ENCODE results near the gene ARHGEF6. TPM values are rescaled to one million over a fixed set of nuclear protein-coding genes. Genes with fewer than 3 reads are reported as not detected.

The ARHGEF6 gene
- polyA plus RNA-seq, 1 donor from 2014 or later, result 1.8 TPM

- no peaks in the 10 kb centered on the region for H4K20me1 ChIP-seq (ENCODE audit: insufficient read depth)
- no peaks in the 10 kb centered on the region for H3K9me2 ChIP-seq (ENCODE audit: insufficient read depth, low read length)
- H3F3A ChIP-seq (ENCODE audit: insufficient read depth, low read length, poor library complexity, severe bottlenecking), result no peaks in the 10 kb centered on the region
- H3K27me3 ChIP-seq (ENCODE audit: insufficient read depth, low read depth, low read length), result no peaks in the 10 kb centered on the region
- H3K4me3 ChIP-seq (ENCODE audit: low read length), result no peak overlapping the region
- TF ChIP-seq SMC3 (conservative IDR thresholded peaks at IDR 0.05; ENCODE audit: poor library complexity) (no peak), EP300 (conservative IDR thresholded peaks at IDR 0.05; ENCODE audit: poor library complexity, severe bottlenecking) (no peak), RAD21 (conservative IDR thresholded peaks at IDR 0.05) (no peak), EZH2 (IDR thresholded peaks at IDR 0.05; ENCODE audit: borderline replicate concordance, insufficient read depth, low read length, poor library complexity, severe bottlenecking) (no peak), MXI1 (conservative IDR thresholded peaks at IDR 0.05; ENCODE audit: poor library complexity, severe bottlenecking) (no peak), POLR2AphosphoS5 (IDR thresholded peaks at IDR 0.05) (no peak), TAF1 (IDR thresholded peaks at IDR 0.05; ENCODE audit: low read depth) (no peak)
- TF ChIP-seq, protein P1, sequence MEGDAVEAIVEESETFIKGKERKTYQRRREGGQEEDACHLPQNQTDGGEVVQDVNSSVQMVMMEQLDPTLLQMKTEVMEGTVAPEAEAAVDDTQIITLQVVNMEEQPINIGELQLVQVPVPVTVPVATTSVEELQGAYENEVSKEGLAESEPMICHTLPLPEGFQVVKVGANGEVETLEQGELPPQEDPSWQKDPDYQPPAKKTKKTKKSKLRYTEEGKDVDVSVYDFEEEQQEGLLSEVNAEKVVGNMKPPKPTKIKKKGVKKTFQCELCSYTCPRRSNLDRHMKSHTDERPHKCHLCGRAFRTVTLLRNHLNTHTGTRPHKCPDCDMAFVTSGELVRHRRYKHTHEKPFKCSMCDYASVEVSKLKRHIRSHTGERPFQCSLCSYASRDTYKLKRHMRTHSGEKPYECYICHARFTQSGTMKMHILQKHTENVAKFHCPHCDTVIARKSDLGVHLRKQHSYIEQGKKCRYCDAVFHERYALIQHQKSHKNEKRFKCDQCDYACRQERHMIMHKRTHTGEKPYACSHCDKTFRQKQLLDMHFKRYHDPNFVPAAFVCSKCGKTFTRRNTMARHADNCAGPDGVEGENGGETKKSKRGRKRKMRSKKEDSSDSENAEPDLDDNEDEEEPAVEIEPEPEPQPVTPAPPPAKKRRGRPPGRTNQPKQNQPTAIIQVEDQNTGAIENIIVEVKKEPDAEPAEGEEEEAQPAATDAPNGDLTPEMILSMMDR (IDR thresholded peaks at IDR 0.05; ENCODE audit: poor library complexity, severe bottlenecking), result no peak
- TF ChIP-seq, protein P2, sequence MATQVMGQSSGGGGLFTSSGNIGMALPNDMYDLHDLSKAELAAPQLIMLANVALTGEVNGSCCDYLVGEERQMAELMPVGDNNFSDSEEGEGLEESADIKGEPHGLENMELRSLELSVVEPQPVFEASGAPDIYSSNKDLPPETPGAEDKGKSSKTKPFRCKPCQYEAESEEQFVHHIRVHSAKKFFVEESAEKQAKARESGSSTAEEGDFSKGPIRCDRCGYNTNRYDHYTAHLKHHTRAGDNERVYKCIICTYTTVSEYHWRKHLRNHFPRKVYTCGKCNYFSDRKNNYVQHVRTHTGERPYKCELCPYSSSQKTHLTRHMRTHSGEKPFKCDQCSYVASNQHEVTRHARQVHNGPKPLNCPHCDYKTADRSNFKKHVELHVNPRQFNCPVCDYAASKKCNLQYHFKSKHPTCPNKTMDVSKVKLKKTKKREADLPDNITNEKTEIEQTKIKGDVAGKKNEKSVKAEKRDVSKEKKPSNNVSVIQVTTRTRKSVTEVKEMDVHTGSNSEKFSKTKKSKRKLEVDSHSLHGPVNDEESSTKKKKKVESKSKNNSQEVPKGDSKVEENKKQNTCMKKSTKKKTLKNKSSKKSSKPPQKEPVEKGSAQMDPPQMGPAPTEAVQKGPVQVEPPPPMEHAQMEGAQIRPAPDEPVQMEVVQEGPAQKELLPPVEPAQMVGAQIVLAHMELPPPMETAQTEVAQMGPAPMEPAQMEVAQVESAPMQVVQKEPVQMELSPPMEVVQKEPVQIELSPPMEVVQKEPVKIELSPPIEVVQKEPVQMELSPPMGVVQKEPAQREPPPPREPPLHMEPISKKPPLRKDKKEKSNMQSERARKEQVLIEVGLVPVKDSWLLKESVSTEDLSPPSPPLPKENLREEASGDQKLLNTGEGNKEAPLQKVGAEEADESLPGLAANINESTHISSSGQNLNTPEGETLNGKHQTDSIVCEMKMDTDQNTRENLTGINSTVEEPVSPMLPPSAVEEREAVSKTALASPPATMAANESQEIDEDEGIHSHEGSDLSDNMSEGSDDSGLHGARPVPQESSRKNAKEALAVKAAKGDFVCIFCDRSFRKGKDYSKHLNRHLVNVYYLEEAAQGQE (IDR thresholded peaks at IDR 0.05; ENCODE audit: borderline replicate concordance), result no peak
- no peak overlapping the region for H3K4me2 ChIP-seq (ENCODE audit: low read length)
- no peak overlapping the region for H3K9ac ChIP-seq (ENCODE audit: low read length)
- H3K27ac ChIP-seq (ENCODE audit: low read length), result no peak overlapping the region
- H2AFZ ChIP-seq (ENCODE audit: low read depth, low read length), result no peak overlapping the region
- no peaks in the 10 kb centered on the region for H3K79me2 ChIP-seq (replicated peaks; ENCODE audit: insufficient read depth, low read length)
- H3K36me3 ChIP-seq (ENCODE audit: insufficient read depth, low read length), result no peaks in the 10 kb centered on the region
- no peaks in the 10 kb centered on the region for H3K9me3 ChIP-seq (ENCODE audit: low read length)
Observed at GRCh38 chrX:136622568-136622967, 158.2 kb downstream of the ARHGEF6 start.

DNA sequence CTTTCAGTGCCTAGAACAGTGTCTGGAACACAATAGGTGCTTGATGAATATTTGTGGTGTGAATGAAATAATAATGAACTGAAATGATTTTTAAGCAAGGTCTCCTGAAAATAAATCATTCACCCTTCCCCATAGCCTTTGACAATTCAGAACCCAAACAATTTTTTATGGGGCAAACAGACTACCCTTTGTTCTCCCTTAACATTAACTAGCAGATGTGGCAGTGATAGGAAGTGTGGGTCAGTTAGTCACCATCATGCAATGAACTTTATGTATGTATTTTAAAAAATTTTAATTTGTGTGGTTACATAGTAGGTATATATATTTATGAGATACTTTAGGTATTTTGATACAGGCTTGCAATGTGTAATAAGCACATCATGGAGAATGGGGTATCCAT, 160.0 kb downstream of the ARHGEF6 start:
- no peaks in the 10 kb centered on the region for H4K20me1 ChIP-seq (ENCODE audit: insufficient read depth)

More for the DNA sequence above, 160.0 kb downstream of the ARHGEF6 start:
- no peaks in the 10 kb centered on the region for H3F3A ChIP-seq (ENCODE audit: insufficient read depth, low read length, poor library complexity, severe bottlenecking)
- H3K79me2 ChIP-seq (replicated peaks; ENCODE audit: insufficient read depth, low read length), result no peaks in the 10 kb centered on the region
- H2AFZ ChIP-seq (ENCODE audit: low read depth, low read length), result no peak overlapping the region
- no peak overlapping the region for H3K4me2 ChIP-seq (ENCODE audit: low read length)
- H3K9me3 ChIP-seq (ENCODE audit: low read length), result no peaks in the 10 kb centered on the region
- no peak overlapping the region for H3K9ac ChIP-seq (ENCODE audit: low read length)
- H3K4me3 ChIP-seq (ENCODE audit: low read length), result no peak overlapping the region
- H3K36me3 ChIP-seq (ENCODE audit: insufficient read depth, low read length), result no peaks in the 10 kb centered on the region
- H3K9me2 ChIP-seq (ENCODE audit: insufficient read depth, low read length), result no peaks in the 10 kb centered on the region
- TF ChIP-seq SMC3 (conservative IDR thresholded peaks at IDR 0.05; ENCODE audit: poor library complexity) (no peak), POLR2AphosphoS5 (IDR thresholded peaks at IDR 0.05) (no peak), TAF1 (IDR thresholded peaks at IDR 0.05; ENCODE audit: low read depth) (no peak), EZH2 (IDR thresholded peaks at IDR 0.05; ENCODE audit: borderline replicate concordance, insufficient read depth, low read length, poor library complexity, severe bottlenecking) (no peak), EP300 (conservative IDR thresholded peaks at IDR 0.05; ENCODE audit: poor library complexity, severe bottlenecking) (no peak), MXI1 (conservative IDR thresholded peaks at IDR 0.05; ENCODE audit: poor library complexity, severe bottlenecking) (no peak), RAD21 (conservative IDR thresholded peaks at IDR 0.05) (no peak)
- TF ChIP-seq, protein P1 (IDR thresholded peaks at IDR 0.05; ENCODE audit: poor library complexity, severe bottlenecking), result no peak
- TF ChIP-seq, protein P2 (IDR thresholded peaks at IDR 0.05; ENCODE audit: borderline replicate concordance), result no peak
- no peaks in the 10 kb centered on the region for H3K27me3 ChIP-seq (ENCODE audit: insufficient read depth, low read depth, low read length)
- no peak overlapping the region for H3K27ac ChIP-seq (ENCODE audit: low read length)
